ENCODE results near the gene ABCG8. TPM values are rescaled to one million over a fixed set of nuclear protein-coding genes. Genes with fewer than 3 reads are reported as not detected.

Gene ABCG8
- total RNA-seq, 1 donor from 2014 or later: 121 TPM

DNA sequence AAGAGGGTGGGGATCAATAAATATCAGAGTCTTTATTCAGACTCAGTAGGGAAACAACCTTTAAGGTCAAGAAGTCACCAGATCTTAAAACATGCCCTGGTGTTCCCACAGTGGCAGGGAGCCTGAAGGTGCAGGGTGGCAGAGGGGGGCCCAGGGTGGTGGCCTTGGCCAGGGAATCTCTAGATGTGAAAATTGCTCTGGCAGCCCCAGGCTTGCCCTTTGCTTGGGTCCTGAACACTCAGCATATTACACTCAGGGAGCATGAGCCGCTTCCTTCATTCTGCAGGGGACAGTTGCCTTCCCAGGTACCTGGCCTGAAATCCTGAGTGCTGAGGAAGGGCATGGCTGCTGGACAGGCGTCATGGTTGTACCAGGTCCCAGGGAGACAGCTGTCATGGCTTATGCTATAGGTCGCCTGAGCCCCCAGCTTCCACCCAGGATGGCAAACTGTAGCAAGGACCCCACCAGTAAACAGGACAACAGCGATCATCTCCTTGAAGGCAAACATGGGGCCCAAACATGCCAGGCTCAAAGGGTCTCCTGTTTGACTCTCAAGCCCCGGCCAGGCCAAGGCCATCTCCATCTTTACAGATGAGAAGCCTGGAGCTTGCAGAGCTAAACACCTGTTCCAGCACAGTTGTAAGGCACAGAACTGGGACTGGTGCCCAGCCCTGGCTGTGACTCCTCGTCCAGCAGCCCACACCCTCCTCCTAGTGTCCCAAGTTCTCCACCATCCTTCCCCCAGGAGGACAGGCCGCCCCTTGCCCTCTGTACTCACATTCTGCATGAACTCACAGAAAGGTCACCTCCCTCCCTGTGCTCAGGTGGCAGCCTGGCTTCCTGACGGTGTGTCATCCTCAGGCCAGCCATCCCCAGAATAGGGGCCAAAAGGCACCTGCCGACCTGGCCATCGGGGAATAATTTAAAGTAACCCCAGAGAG is 14.6 kb downstream of the ABCG8 start:
- ATAC-seq (peak; percentile 70), DNase-seq (ENCODE audit: low spot score) (peak; percentile 64)

GRCh38 chr2:43854671-43855070 is 15.9 kb downstream of the ABCG8 start:
- no peak for ATAC-seq

DNA sequence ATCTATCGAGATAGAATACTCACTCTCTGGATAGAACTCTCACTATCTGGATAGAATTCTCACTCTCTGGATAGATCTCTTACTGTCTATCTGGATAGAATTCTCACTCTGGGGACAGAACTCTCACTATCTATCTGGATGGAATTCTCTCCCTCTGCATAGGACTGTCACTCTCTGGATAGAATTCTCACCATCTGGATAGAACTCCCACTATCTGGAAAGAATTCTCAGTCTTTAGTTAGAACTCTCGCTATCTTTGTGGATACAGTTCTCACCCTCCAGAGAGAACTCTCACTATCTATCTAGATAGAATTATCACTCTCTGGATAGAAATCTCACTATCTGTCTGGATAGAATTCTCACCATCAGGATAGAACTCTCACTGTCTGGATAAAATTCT is 16.5 kb downstream of the ABCG8 start:
- ATAC-seq (no peak), DNase-seq (ENCODE audit: low spot score) (no peak)

More at GRCh38 chr2:43854671-43855070, 15.9 kb downstream of the ABCG8 start:
- peak; percentile 39 for DNase-seq (ENCODE audit: low spot score)

GRCh38 chr2:43872151-43872550 is 33.4 kb downstream of the ABCG8 start:
- DNase-seq (ENCODE audit: low spot score) (no peak), ATAC-seq (peak; percentile 16)

- ATAC-seq (no peak), DNase-seq (ENCODE audit: low spot score) (no peak)
These were observed 36.1 kb downstream of the ABCG8 start for GRCh38 chr2:43874776-43875451.

DNA sequence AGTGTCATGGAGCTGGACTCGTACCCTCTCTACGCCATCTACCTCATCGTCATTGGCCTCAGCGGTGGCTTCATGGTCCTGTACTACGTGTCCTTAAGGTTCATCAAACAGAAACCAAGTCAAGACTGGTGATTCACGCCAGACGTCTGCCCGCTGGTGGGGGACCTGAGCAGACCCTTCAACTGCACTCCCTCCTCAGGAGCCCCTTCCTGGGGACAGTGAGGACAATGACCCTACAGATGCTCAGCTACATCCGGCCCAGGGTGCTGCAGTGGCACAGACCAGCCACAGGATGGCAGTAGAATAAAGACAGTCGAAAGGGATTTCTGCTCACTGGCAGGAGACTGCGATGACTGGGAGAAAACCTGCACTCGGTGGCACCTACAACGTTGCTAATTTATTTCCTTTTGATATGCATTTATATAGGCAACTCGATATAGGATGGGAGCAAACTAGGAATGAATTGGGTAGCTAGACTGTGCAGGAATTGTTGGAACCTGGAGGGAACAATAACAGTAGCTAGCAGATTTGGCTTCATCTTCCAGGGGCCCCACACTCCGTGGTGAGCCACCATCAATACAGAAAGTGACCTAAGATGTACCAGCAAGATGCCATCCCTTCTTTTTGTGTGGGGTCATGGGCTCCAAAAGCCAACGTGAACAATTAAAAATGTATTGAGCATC is 39.2 kb downstream of the ABCG8 start:
- ATAC-seq (peak; percentile 63), DNase-seq (ENCODE audit: low spot score) (peak; percentile 58)

DNA sequence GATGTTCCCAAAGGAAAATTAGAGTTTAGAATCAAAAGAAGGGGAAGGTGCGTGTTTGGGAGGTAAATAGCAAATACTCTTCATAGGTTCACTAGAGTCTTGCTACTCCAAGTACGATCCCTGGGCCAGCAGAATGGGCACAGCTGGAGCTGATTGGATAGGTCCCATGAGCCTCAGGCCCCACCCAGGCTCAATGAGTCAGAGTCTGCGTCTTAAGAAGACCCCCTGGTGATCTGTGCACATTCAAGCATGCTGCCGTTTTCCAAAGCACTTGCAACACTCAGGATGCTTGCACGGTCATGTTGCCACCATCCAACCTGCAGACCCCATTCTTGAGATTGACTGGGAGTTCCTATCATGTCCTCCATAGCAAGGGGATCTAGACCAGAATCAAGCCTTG is 40.5 kb downstream of the ABCG8 start:
- peak; percentile 41 for DNase-seq (ENCODE audit: low spot score)
- no peak for ATAC-seq

DNA sequence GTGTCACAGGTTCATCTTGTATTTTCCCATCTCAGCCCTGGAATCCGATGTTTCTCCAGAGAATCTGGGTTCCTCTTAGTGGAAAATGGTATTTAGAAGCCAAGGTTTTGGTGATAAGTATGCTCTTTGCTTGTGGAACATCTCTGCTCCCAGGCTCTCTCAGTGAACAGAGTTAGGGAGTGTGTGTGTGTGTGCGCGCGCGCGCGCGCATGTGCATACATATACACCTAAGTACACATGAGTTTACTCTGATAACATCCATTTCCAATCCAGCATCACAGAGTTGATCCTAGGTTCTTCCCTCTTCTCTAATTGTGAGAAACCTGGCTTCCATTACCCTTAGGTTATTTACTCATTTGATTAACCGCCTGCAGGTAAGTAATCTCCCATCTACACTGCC is 41.7 kb downstream of the ABCG8 start:
- DNase-seq (ENCODE audit: low spot score) (no peak), ATAC-seq (no peak)

- ATAC-seq (peak; percentile 6), DNase-seq (ENCODE audit: low spot score) (peak; percentile 41)
These were observed 42.2 kb downstream of the ABCG8 start for GRCh38 chr2:43880952-43881351.

GRCh38 chr2:43882312-43882711 is 43.5 kb downstream of the ABCG8 start:
- ATAC-seq (no peak), DNase-seq (ENCODE audit: low spot score) (no peak)

DNA sequence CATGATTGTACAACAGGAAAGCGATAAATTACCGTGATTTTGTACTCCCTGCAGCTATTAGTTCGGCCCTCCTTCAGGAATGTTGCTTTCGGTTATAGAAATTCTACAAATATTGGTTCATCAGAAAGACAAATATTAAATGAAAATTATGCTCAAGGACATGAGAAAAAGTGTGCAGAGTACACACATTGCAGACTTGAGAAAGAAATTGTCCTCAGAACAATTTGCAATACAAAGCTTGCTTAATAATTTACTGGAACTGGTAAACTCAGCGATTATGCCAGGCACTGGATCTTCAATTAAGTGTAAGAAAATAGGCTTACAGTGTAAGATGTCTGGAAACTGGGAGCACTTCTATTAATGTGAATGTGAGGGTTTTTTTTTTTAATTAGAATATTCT is 45.9 kb downstream of the ABCG8 start:
- ATAC-seq: no peak
- no peak for DNase-seq (ENCODE audit: low spot score)

GRCh38 chr2:43885132-43885632 is 46.4 kb downstream of the ABCG8 start:
- DNase-seq (ENCODE audit: low spot score) (no peak), ATAC-seq (no peak)

GRCh38 chr2:43887176-43887575 is 48.4 kb downstream of the ABCG8 start:
- ATAC-seq: peak; percentile 6
- DNase-seq (ENCODE audit: low spot score): no peak

GRCh38 chr2:43889416-43889815 is 50.6 kb downstream of the ABCG8 start:
- no peak for ATAC-seq

DNA sequence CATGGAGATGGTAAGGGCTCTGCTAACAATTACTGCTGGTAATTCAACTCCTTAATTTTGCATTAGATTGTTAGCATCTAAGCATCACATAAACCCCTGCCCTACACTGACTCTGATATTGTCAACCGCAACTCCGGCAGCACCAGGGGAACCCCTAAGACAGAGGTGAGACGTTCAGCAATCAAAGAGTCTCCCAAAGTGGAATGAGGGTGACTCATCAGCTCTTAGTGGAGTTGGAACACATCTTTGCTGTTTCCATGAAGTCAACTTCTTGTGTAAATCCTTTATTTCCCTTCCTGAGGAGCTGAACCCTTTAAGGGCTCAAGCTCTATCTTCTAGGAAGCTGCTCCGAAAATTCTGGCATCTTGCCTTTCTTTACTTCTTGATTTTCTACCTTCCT is 52.1 kb downstream of the ABCG8 start:
- DNase-seq (ENCODE audit: low spot score) (no peak), ATAC-seq (no peak)

More at GRCh38 chr2:43889416-43889815, 50.6 kb downstream of the ABCG8 start:
- DNase-seq (ENCODE audit: low spot score): no peak

DNA sequence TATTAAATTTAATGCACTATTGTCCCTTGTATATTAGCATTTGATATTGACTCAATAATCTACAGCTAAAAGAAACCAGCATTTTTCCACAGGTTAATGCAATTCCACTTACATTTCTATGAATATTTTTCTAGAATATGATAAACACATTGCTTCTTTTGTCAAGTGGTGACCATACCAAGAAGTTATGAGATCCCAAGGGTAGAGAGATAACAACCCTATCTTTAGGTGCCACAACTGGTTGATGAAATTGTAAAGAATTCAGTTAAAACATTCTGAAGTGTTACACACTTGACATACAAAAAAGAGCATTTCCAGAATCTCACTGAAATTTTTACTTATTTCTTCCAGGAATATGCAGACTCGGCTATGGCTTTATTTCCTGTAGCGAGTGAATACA is 56.0 kb downstream of the ABCG8 start:
- ATAC-seq (no peak), DNase-seq (ENCODE audit: low spot score) (no peak)

- DNase-seq (ENCODE audit: low spot score): no peak
- ATAC-seq: no peak
These were observed 58.1 kb downstream of the ABCG8 start for GRCh38 chr2:43896906-43897305.

DNA sequence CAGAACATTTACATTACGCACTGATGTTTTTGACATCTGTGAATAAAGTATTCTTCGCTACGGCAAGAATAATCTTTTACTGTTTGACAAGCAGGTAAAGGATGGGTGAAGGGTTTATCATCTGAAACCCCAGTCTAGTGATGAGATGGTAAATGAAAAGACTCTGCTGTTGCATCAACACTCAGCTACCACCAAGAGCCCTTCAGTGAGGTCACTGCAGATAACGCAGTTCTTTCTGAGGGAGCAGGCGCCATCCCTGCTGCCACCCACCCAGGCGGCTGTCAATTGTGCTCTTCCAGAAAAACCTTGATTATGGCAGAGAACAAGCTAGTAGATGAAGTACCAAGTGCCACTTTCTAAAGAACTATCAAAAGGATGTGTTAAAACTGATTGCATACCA is 58.7 kb downstream of the ABCG8 start:
- DNase-seq (ENCODE audit: low spot score): no peak
- no peak for ATAC-seq

GRCh38 chr2:43898134-43898837 is 59.5 kb downstream of the ABCG8 start:
- DNase-seq (ENCODE audit: low spot score) (no peak), ATAC-seq (peak; percentile 97)

DNA sequence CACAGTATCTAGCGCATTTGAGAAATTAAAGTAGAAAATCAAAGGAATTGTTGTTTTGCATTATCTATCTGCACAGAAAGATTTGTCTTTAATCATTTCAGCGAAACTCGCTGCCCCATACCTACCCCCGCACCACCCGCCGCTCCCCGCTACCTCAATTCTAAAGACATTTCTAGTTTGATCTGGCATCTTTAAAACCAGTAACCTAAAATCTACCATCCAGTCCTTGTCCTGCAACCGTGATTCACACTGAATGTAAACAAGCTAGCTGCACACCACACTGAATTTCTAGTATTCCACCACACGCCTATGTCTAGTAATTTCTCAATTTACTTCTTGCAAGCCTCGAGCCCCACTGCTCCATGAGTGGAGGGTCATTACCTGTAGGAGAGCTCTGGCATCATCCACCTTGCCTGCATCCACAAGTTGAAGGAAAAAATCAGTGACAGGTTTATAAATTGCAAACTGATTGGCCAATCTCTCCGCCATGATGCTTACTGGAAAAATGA is 60.1 kb downstream of the ABCG8 start:
- ATAC-seq: peak; percentile 16

More for the DNA sequence above, 60.1 kb downstream of the ABCG8 start:
- DNase-seq (ENCODE audit: low spot score): no peak
